Erythroblast (primary cell): Measurements from ENCODE around the gene PGF.

Experiments
- GATA1 ChIP-seq: IDR thresholded peaks from 2 replicates; pipeline ENCODE4 v1.6.1; 2011; ENCODE audit warnings: low read depth, mild to moderate bottlenecking, control low read depth, low read length, moderate library complexity
- POLR2A ChIP-seq: IDR thresholded peaks from 2 replicates; pipeline ENCODE4 v1.6.1; 2011; ENCODE audit warnings: mild to moderate bottlenecking, low read length

DNA sequence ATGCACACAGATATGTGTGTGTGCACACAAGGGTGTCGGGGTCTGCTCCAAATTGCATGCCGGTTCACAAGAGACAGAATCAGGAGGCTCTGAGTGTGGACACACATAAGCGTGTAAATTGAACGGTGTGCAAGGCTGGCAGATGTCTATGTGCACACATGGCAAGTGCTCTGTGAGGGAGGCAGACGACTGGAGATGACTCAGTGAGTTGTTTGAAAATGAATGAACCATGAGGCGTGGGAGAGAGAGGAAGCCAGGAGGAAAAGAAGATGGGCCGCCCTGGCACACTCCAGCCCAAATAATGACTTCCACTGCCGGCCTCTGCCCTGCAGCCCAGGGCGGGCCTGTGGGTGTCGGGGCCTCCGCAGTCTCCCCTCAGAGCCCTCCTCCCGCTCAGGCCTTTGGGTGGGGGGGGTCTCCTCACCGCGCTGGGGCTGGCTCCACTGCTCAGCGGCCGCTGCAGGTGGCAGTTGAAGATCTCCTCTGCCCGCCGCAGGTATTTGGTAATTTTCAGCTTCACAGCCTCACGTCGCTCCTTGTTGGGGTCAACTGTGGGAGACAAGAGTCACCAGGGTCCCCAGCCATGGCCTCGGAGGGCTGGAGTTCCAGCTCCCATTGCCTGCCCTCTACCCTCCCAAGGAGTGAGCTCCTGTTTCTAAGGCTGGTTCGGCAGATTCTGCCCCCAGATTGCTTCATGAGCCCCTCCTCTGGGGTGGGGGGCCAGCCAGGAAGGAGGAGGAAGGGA, 35.8 kb downstream of the PGF start:
- TF ChIP-seq POLR2A = no peak
- no peak for TF ChIP-seq GATA1
